Measurements from ENCODE around the gene ATP6V0D1.

- TF ChIP-seq EZH2 (IDR thresholded peaks at IDR 0.05; ENCODE audit: borderline replicate concordance, low read length) (no peak), CTCF (IDR thresholded peaks at IDR 0.05; ENCODE audit: low read length) (no peak)
Measured at GRCh38 chr16:67425580-67425979, 55.4 kb downstream of the ATP6V0D1 start.
